Endothelial cell of umbilical vein (primary cell): ENCODE measurements around the gene DDR1. TPM values are rescaled to one million over a fixed set of nuclear protein-coding genes. Genes with fewer than 3 reads are reported as not detected.
A peak's percentile ranks its signal among the peaks of the same experiment; 100 is the strongest.

ENCODE experiments used
- BruUV-seq: library from RNA; stranded (reverse); fragments of 400-500 nt; replicated peaks from 2 replicates; lab custom pipeline; 2021; lab: Mats Ljungman, UMichigan
- CTCF ChIA-PET: fragments of 300-600, 350-600 bp; sonication (Branson Sonifier 250); formaldehyde crosslinking; loops from one replicate; lab custom pipeline; 2021; ENCODE audit warnings: antibody characterized with exemption, inconsistent platforms; lab: Charles Lee
- POLR2A ChIA-PET: fragments of 300-600, 350-600 bp; sonication (Branson Sonifier 250); formaldehyde crosslinking; loops from one replicate; lab custom pipeline; 2021; ENCODE audit warnings: antibody characterized with exemption, inconsistent platforms; lab: Charles Lee
- DNase-seq: peaks from one replicate; pipeline ENCODE4 v3.0.0-alpha.2; 2011; ENCODE audit warnings: low read depth, low spot score
- FAIRE-seq: peaks from 2 replicates; lab custom pipeline; 2011; peaks lifted over from hg19 to GRCh38; lab: Jason Lieb, UNC
- H2AFZ ChIP-seq: 2 replicates; pipeline ENCODE4 v1.6.0; 2012; ENCODE audit warnings: low read depth, low read length, control low read depth, inconsistent platforms
- H3K27ac ChIP-seq: 2 replicates; pipeline ENCODE4 v1.5.1; 2011; ENCODE audit warnings: low read depth, mild to moderate bottlenecking, control low read depth, low read length, moderate library complexity; ENCODE audit not compliant: insufficient read depth
- H3K27me3 ChIP-seq, 2 experiments: 2 replicates each; pipeline versions ENCODE4 v1.6.0 to v1.6.1; 2011; ENCODE audit warnings: low read length in 2 of 2, mixed read lengths in 1 of 2; ENCODE audit not compliant: control insufficient read depth in 2 of 2, insufficient read depth in 2 of 2
- H3K36me3 ChIP-seq, 2 experiments: 2 replicates in 1 of 2; 3 replicates in 1 of 2; pipeline ENCODE4 v1.5.1; 2011; ENCODE audit warnings: low read length in 2 of 2, mild to moderate bottlenecking in 1 of 2, moderate library complexity in 1 of 2; ENCODE audit not compliant: control insufficient read depth in 2 of 2, insufficient read depth in 2 of 2; ENCODE audit errors: extremely low read depth in 1 of 2
- H3K4me1 ChIP-seq: 3 replicates; pipeline ENCODE4 v1.5.1; 2011; ENCODE audit warnings: mild to moderate bottlenecking, low read length; ENCODE audit not compliant: control insufficient read depth, insufficient read depth; ENCODE audit errors: extremely low read depth
- H3K4me2 ChIP-seq: 2 replicates; pipeline ENCODE4 v1.6.1; 2011; ENCODE audit warnings: low read length, control low read depth, mixed read lengths; ENCODE audit not compliant: insufficient read depth
- H3K4me3 ChIP-seq, 3 experiments: fragments of 200-600 bp in 1 of 3; sonication (generic), shearing (Covaris generic) in 1 of 3; replicated peaks in 1 of 3; 2 replicates each; pipeline ENCODE4 v1.5.1; 2011 to 2016; ENCODE audit warnings: control low read depth in 3 of 3, low read length in 3 of 3, mild to moderate bottlenecking in 2 of 3, inconsistent platforms in 1 of 3, low read depth in 1 of 3, moderate library complexity in 1 of 3; ENCODE audit not compliant: insufficient read depth in 1 of 3
- H3K79me2 ChIP-seq: 2 replicates; pipeline ENCODE4 v1.6.0; 2012; ENCODE audit warnings: low read length, inconsistent platforms; ENCODE audit not compliant: control insufficient read depth, insufficient read depth
- H3K9ac ChIP-seq: replicated peaks from 2 replicates; pipeline ENCODE3; 2011; ENCODE audit warnings: low read length, control low read depth; ENCODE audit not compliant: insufficient read depth; ENCODE audit errors: extremely low read depth
- H3K9me1 ChIP-seq: replicated peaks from 3 replicates; pipeline ENCODE4 v1.6.0; 2011; ENCODE audit warnings: mild to moderate bottlenecking, low read length; ENCODE audit not compliant: control insufficient read depth, insufficient read depth; ENCODE audit errors: extremely low read depth
- H3K9me3 ChIP-seq: replicated peaks from 2 replicates; pipeline ENCODE4 v1.5.1; 2012; ENCODE audit warnings: low read length, inconsistent platforms; ENCODE audit not compliant: control insufficient read depth, insufficient read depth
- H4K20me1 ChIP-seq: replicated peaks from 2 replicates; pipeline ENCODE3; 2011; ENCODE audit warnings: mild to moderate bottlenecking, low read length; ENCODE audit not compliant: control insufficient read depth, insufficient read depth; ENCODE audit errors: extremely low read depth
- EZH2 ChIP-seq: IDR thresholded peaks from 2 replicates; pipeline ENCODE4 v1.6.1; 2012; ENCODE audit warnings: borderline replicate concordance, low read depth, mild to moderate bottlenecking, moderate library complexity, low read length, inconsistent platforms; ENCODE audit not compliant: severe bottlenecking
- FOS ChIP-seq: IDR thresholded peaks from 2 replicates; pipeline ENCODE4 v1.6.1; 2011; ENCODE audit warnings: mild to moderate bottlenecking, low read length, moderate library complexity, borderline replicate concordance; ENCODE audit not compliant: insufficient read depth
- GATA2 ChIP-seq: IDR thresholded peaks from 2 replicates; pipeline ENCODE4 v1.7.0; 2011; ENCODE audit warnings: low read depth, mild to moderate bottlenecking, moderate library complexity, mixed read lengths, low read length; ENCODE audit not compliant: insufficient read length, insufficient read depth
- JUN ChIP-seq: IDR thresholded peaks from 2 replicates; pipeline ENCODE4 v1.6.1; 2011; ENCODE audit warnings: borderline replicate concordance, low read depth; ENCODE audit not compliant: insufficient read length, insufficient read depth
- MAX ChIP-seq: IDR thresholded peaks from 2 replicates; pipeline ENCODE4 v1.6.1; 2011; ENCODE audit not compliant: insufficient read depth, insufficient read length
- MYC ChIP-seq: IDR thresholded peaks from one replicate; pipeline ENCODE4 v1.6.1; 2011; ENCODE audit warnings: mild to moderate bottlenecking, low read depth, low read length
- POLR2A ChIP-seq: IDR thresholded peaks from 2 replicates; pipeline ENCODE4 v1.6.1; 2012; ENCODE audit warnings: low read depth, mild to moderate bottlenecking, control low read depth, low read length
- POLR2AphosphoS5 ChIP-seq: IDR thresholded peaks from 2 replicates; pipeline ENCODE4 v1.6.1; 2012; ENCODE audit warnings: low read depth, mild to moderate bottlenecking, control low read depth, low read length, moderate library complexity; ENCODE audit not compliant: insufficient read depth
- dilution Hi-C: fragments of 300-500 bp; cut with MboI; formaldehyde crosslinking; loops from one replicate; pipeline ENCODE4 v1.15.0; 2019; ENCODE audit warnings: low sequenced_read_pairs; ENCODE audit not compliant: extremely low pct_ligation_motif_present
- intact Hi-C: fragments of 100-400 bp; cut with micrococcal nuclease; formaldehyde crosslinking; loops from one replicate; pipeline ENCODE4 v1.10.0; 2022
- polyA plus RNA-seq, 4 experiments: library from polyadenylated mRNA; depleted of rRNA in 3 of 4; stranded (reverse) in 3 of 4; unstranded in 1 of 4; fragments of >200 nt; gene quantifications; 2 replicates each; pipeline versions ENCODE4 v1.2.1 to v1.2.3, GENCODE V29; 2011 to 2012; ENCODE audit warnings: missing spikeins in 1 of 4
- total RNA-seq: library from RNA; stranded (reverse); gene quantifications from 2 replicates; pipeline ENCODE4 v1.2.3, GENCODE V29; 2021
- TF ChIP-seq, protein P1 (sequence below), 2 donors: IDR thresholded peaks; 1 replicate in 1 of 2; 2 replicates in 1 of 2; pipeline ENCODE4 v1.5.1; 2011; ENCODE audit warnings: low read length in 2 of 2, mild to moderate bottlenecking in 2 of 2, moderate library complexity in 2 of 2, control low read depth in 1 of 2, inconsistent platforms in 1 of 2, low read depth in 1 of 2; ENCODE audit not compliant: insufficient read depth in 1 of 2; ENCODE audit errors: extremely low read depth in 1 of 2

DDR1 gene
- total and polyA plus RNA-seq, 2 donors (not counting 3 experiments of a cell fraction or from before 2014, with no cell fraction given) = 8.8 to 22.9 TPM

GRCh38 chr6:30942338-30943060 is 58.2 kb downstream of the DDR1 start:
- H3K27me3 ChIP-seq = peaks cover 6 to 16% of the 10 kb centered on the region in 2 experiments
- no peaks in the 10 kb centered on the region for H3K9me3 ChIP-seq
- no peaks in the 10 kb centered on the region for H3K79me2 ChIP-seq
- H3K9me1 ChIP-seq = no peaks in the 10 kb centered on the region
- no peaks in the 10 kb centered on the region for H3K36me3 ChIP-seq
- H3K27ac ChIP-seq = no peak overlapping the region
- H3K9ac ChIP-seq = no peak overlapping the region
- H2AFZ ChIP-seq = peak overlapping the region; percentile 88
- peak overlapping the region; percentile 31 for H3K4me2 ChIP-seq
- intact Hi-C loops (loop anchor here (1.0 kb wide), 3 partner anchors 101 to 145 kb away; no protein-coding TSS in a partner anchor), dilution Hi-C loops (no loop called here)
- ChIA-PET CTCF (interaction anchor here (0.6 to 3.8 kb wide), 19 partner anchors 11 to 173 kb away, joined by 3 to 37 read pairs (median 4); partner anchors contain the start of genes GTF2H4, PSORS1C1 and SFTA2), POLR2A (interaction anchor here (0.6 kb wide), 1 partner anchor 224 kb away, joined by 3 read pairs; no protein-coding TSS in a partner anchor)
- H3K4me1 ChIP-seq = no peaks in the 10 kb centered on the region
- no peak overlapping the region for H3K4me3 ChIP-seq
- H4K20me1 ChIP-seq = no peaks in the 10 kb centered on the region
- BruUV-seq = no TSS peak
- FAIRE-seq (peak; percentile 89), DNase-seq (peak; percentile 56)
- TF ChIP-seq POLR2A = no peak
- TF ChIP-seq, protein P1, sequence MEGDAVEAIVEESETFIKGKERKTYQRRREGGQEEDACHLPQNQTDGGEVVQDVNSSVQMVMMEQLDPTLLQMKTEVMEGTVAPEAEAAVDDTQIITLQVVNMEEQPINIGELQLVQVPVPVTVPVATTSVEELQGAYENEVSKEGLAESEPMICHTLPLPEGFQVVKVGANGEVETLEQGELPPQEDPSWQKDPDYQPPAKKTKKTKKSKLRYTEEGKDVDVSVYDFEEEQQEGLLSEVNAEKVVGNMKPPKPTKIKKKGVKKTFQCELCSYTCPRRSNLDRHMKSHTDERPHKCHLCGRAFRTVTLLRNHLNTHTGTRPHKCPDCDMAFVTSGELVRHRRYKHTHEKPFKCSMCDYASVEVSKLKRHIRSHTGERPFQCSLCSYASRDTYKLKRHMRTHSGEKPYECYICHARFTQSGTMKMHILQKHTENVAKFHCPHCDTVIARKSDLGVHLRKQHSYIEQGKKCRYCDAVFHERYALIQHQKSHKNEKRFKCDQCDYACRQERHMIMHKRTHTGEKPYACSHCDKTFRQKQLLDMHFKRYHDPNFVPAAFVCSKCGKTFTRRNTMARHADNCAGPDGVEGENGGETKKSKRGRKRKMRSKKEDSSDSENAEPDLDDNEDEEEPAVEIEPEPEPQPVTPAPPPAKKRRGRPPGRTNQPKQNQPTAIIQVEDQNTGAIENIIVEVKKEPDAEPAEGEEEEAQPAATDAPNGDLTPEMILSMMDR (IDR thresholded peaks at IDR 0.05; ENCODE audit: extremely low read depth in 1 of 2, insufficient read depth in 1 of 2, low read depth in 1 of 2, low read length in 2 of 2) = peak; percentile 55

DNA sequence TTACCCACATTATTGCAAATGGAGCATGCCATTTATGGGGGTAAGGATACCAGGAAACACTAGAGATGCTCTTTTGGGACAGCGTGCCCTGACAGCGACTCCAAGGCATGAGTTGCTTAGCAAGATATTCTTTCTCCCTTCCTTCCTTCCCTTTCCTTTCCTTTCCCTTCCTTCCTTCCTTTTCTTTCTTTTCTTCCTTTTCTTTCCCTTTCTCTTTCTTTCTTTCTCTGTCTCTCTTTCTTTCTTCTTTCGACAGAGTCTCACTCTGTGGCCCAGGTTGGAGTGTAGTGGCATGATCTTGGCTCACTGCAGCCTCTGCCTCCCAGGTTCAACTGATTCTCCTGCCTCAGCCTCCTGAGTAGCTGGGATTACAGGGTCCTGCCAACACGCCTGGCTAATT is 59.7 kb downstream of the DDR1 start:
- ChIA-PET POLR2A (no interaction called here), CTCF (interaction anchor here (0.5 to 2.0 kb wide), 3 partner anchors 124 to 269 kb away, joined by 3 to 19 read pairs (median 3); no protein-coding TSS in a partner anchor)
- Histone ChIP-seq H3K9me1 (no peaks in the 10 kb centered on the region), H3K4me2 (no peak overlapping the region), H3K9me3 (no peaks in the 10 kb centered on the region), H3K4me1 (no peaks in the 10 kb centered on the region), H3K79me2 (no peaks in the 10 kb centered on the region), H3K36me3 (no peaks in the 10 kb centered on the region), H3K9ac (no peak overlapping the region), H3K27me3 (peaks cover 7 to 18% of the 10 kb centered on the region in 2 experiments), H3K4me3 (no peak overlapping the region), H3K27ac (no peak overlapping the region), H2AFZ (no peak overlapping the region), H4K20me1 (no peaks in the 10 kb centered on the region)
- intact Hi-C loops = no loop called here
- no peak for FAIRE-seq
- DNase-seq = no peak
- dilution Hi-C loops = no loop called here
- no peak for TF ChIP-seq POLR2A
- TF ChIP-seq, protein P1 (IDR thresholded peaks at IDR 0.05; ENCODE audit: extremely low read depth in 1 of 2, insufficient read depth in 1 of 2, low read depth in 1 of 2, low read length in 2 of 2) = no peak
- TF ChIP-seq EZH2 = no peak
- no peak for TF ChIP-seq MAX
- TF ChIP-seq JUN = no peak
- no peak for TF ChIP-seq FOS
- no peak for TF ChIP-seq GATA2
- no peak for TF ChIP-seq MYC
- TF ChIP-seq POLR2AphosphoS5 = no peak
- no TSS peak for BruUV-seq
